GM12873 (cell line): ENCODE data around the gene RASA2.

Experiments used
- TF ChIP-seq, protein P1 (sequence below): IDR thresholded peaks from 2 replicates; pipeline ENCODE4 v1.5.1; 2012; ENCODE audit warnings: low read depth, mild to moderate bottlenecking, moderate library complexity, low read length, control low read depth; ENCODE audit not compliant: insufficient read depth; ENCODE audit errors: missing control alignments

The RASA2 gene

GRCh38 chr3:141544697-141545096, 57.9 kb downstream of the RASA2 start:
- TF ChIP-seq, protein P1, sequence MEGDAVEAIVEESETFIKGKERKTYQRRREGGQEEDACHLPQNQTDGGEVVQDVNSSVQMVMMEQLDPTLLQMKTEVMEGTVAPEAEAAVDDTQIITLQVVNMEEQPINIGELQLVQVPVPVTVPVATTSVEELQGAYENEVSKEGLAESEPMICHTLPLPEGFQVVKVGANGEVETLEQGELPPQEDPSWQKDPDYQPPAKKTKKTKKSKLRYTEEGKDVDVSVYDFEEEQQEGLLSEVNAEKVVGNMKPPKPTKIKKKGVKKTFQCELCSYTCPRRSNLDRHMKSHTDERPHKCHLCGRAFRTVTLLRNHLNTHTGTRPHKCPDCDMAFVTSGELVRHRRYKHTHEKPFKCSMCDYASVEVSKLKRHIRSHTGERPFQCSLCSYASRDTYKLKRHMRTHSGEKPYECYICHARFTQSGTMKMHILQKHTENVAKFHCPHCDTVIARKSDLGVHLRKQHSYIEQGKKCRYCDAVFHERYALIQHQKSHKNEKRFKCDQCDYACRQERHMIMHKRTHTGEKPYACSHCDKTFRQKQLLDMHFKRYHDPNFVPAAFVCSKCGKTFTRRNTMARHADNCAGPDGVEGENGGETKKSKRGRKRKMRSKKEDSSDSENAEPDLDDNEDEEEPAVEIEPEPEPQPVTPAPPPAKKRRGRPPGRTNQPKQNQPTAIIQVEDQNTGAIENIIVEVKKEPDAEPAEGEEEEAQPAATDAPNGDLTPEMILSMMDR: no peak

DNA sequence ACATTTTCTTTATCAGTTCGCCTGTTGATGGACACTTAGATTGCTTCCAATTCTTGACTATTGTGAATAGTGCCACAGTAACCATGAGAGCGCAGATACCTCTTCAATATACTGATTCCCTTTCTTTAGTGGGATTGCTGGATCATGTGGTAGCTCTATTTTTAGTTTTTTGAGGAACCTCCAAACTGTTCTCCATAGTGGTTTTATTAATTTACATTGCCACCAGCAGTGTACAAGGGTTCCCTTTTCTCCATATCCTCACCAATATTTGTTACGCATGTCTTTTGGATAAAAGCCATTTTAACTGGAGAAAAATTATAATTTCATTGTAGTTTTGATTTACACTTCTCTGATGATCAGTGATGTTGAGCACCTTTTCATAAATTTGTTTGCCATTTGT, 59.3 kb downstream of the RASA2 start:
- TF ChIP-seq, protein P1: no peak

DNA sequence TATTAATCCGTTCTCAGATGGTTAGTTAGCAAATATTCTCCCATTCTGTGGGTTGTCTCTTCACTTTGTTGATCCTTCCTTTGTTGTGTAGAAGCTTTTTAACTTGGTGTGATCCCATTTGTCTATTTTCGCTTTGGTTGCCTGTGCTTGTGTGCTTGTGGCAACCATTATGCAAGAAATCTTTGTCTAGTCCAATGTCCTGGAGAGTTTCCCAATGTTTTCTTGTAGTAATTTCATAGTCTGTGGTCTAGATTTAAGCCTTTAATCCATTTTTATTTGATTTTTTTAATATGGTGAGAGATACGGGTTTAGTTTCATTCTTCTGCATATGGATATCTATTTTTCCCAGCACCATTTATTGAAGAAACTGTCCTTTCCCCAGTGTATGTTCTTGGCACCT, 59.8 kb downstream of the RASA2 start:
- TF ChIP-seq, protein P1: no peak

DNA sequence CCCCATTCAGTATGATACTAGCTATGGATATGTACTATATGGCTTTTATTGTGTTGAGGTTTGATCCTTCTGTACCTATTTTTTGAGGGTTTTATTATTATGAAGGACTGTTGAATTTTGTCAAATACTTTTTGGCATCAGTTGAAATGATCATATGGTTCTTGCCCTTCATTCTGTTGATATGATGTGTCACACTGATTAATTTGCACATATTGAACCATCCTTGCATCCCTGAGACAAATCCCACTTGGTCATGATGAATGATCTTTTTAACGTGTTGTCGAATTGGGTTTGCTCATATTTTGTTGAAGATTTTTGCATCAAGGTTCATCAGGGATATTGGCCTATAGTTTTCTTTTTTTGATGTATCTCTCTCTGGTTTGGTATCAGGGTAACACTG, 61.0 kb downstream of the RASA2 start:
- TF ChIP-seq, protein P1: no peak

- TF ChIP-seq, protein P1: no peak
Measured at GRCh38 chr3:141550926-141551665, 64.3 kb downstream of the RASA2 start.

DNA sequence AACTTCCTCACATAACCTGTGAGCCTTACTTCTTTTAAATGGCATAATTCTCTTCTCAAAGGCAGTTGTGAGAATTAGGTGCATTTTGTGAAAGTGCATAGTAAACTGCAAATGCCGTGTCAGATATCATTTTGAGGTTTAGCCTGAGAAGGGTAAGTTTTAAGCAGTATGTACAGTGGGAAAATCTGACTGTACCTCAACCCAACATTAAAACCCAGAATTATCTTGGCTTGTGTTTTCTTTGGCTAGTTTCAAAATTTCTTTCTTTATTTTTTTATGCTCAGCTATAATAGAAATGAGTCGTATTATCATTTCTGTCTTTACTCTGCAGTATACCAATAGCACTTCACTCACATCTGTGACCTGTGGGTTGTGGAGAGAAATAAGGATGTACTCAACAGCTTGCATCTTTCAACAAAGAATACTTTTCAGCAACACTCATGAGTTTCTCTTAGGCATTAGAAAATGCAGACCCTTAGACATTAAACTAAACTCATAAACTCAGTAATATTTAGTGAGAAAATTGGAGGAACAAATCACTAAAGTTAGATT, 65.7 kb downstream of the RASA2 start:
- TF ChIP-seq, protein P1: no peak

GRCh38 chr3:141553055-141553454, 66.2 kb downstream of the RASA2 start:
- TF ChIP-seq, protein P1: no peak
